ENCODE data around the gene FMNL2. TPM values are rescaled to one million over a fixed set of nuclear protein-coding genes. Genes with fewer than 3 reads are reported as not detected.

The FMNL2 gene
- total RNA-seq, 2 experiments from 2014 or later, result 2.5 to 2.7 TPM

DNA sequence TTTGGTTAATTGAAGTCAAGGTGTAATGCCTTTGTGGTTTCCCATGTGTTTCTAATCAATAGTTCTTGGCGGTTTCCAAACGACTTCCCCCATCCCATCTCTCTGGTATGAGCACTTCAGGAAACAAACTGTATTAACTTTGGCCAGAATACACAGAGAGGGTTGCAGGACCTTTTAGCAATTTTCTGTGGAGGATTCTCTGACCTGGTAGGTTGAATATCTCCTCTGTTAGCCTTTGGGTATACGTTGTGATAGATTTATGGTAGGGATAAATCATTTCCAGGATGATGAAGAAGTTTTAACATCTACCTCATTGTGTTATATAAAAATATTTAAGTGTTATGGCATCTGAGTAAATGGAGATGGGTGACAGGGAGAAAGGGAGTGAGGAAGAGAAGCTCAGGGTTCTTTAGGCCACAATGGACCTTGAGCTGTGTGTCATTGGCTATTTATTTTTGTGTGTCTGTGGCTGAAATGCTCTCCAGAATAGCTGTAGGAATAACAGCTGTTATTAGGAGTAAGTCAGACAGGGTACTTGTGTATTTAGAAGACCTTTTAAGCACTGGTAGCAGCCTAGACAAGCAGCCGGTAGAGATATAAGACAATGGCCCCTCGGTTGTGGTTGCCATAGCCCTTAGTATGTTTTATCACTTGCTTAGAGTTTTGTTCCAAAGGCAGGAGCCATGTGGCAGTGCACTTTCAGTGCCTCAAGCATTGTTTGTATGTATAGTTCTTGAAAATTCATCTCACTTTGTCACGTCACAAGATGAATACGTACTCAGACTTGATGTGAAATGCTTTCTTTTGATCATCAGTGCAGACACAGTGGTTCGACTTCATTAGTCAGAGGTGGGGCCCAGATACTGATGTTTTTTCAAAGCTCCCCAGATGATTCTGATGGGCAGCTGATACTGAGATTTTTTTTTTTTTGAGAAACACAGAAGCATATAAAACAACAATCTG lies 91.1 kb downstream of the FMNL2 start:
- Mint-ChIP-seq H3K27ac (no peak overlapping the region), H3K9me3 (no peaks in the 10 kb centered on the region), H3K27me3 (ENCODE audit: low read depth) (peaks cover 7% of the 10 kb centered on the region), H3K4me1 (ENCODE audit: low read depth) (peaks cover 8% of the 10 kb centered on the region), H3K4me3 (no peak overlapping the region), H3K36me3 (ENCODE audit: low read depth) (no peaks in the 10 kb centered on the region)
- intact Hi-C loops (cut with micrococcal nuclease), result no loop called here
- CTCF ChIA-PET, result no interaction called here
- DNase-seq, result no peak

DNA sequence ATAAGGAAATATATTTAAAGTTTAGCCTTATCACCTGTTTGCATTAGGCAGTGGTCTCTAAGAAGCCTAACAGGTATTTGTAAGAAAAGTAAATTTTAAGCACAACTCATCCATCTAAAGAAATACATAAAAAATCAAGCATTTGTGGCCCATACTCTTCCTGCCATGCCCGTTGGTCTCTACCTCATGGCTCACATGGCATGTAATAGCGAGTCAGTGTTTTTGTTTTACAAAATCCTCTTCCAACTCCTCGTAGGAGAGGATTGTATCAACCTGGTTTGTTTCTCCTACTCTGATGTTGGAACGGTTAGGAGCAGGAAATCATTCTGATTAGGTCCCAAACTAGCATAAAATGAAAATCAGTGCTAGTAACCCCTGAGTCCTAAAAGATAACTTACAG lies 91.8 kb downstream of the FMNL2 start:
- no peak overlapping the region for H3K27ac Mint-ChIP-seq
- H3K9me3 Mint-ChIP-seq, result no peaks in the 10 kb centered on the region
- CTCF ChIA-PET, result no interaction called here
- H3K36me3 Mint-ChIP-seq (ENCODE audit: low read depth), result no peaks in the 10 kb centered on the region
- intact Hi-C loops (cut with micrococcal nuclease), result no loop called here
- H3K4me3 Mint-ChIP-seq, result no peak overlapping the region
- no peak for DNase-seq
- H3K4me1 Mint-ChIP-seq (ENCODE audit: low read depth), result peaks cover 1% of the 10 kb centered on the region
- H3K27me3 Mint-ChIP-seq (ENCODE audit: low read depth), result peaks cover 7% of the 10 kb centered on the region

GRCh38 chr2:152427902-152428301 lies 92.9 kb downstream of the FMNL2 start:
- DNase-seq, result no peak
- Mint-ChIP-seq H3K4me1 (ENCODE audit: low read depth) (no peaks in the 10 kb centered on the region), H3K9me3 (no peaks in the 10 kb centered on the region), H3K27ac (no peak overlapping the region), H3K27me3 (ENCODE audit: low read depth) (peaks cover 7% of the 10 kb centered on the region), H3K4me3 (no peak overlapping the region), H3K36me3 (ENCODE audit: low read depth) (no peaks in the 10 kb centered on the region)
- intact Hi-C loops (cut with micrococcal nuclease), result no loop called here
- CTCF ChIA-PET, result no interaction called here

- DNase-seq, result no peak
- Mint-ChIP-seq H3K36me3 (ENCODE audit: low read depth) (no peaks in the 10 kb centered on the region), H3K27me3 (ENCODE audit: low read depth) (peaks cover 7% of the 10 kb centered on the region), H3K4me3 (no peak overlapping the region), H3K27ac (no peak overlapping the region), H3K4me1 (ENCODE audit: low read depth) (no peaks in the 10 kb centered on the region), H3K9me3 (no peaks in the 10 kb centered on the region)
- intact Hi-C loops (cut with micrococcal nuclease), result no loop called here
- CTCF ChIA-PET, result interaction anchor here (0.7 kb wide), 1 partner anchor 157 kb away, joined by 3 read pairs; no protein-coding TSS in a partner anchor
These were observed 94.0 kb downstream of the FMNL2 start for GRCh38 chr2:152428800-152429582.

DNA sequence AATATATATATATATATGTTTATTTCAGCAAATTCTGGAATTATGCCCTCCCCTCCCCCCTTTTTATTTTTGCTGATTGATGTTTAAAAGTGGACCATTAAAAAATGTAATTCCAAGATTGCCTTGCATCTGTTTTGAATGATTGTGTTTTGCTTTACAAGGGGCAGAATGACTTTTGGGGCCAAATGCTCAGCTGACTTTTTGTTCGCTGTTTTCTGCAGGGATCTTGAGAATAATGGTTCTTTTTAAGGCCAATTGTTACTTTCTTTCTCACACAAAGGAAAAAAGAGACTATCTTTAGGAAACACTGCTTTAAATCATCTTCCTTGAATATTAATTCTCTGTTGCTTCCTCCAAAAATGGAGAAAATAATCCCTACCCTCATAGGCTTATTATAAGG lies 95.9 kb downstream of the FMNL2 start:
- H3K9me3 Mint-ChIP-seq, result no peaks in the 10 kb centered on the region
- H3K27me3 Mint-ChIP-seq (ENCODE audit: low read depth), result peaks cover 7% of the 10 kb centered on the region
- no peak for DNase-seq
- H3K27ac Mint-ChIP-seq, result no peak overlapping the region
- CTCF ChIA-PET, result interaction anchor here (0.6 kb wide), 1 partner anchor 758 kb away, joined by 3 read pairs; no protein-coding TSS in a partner anchor
- no peaks in the 10 kb centered on the region for H3K4me1 Mint-ChIP-seq (ENCODE audit: low read depth)
- no peak overlapping the region for H3K4me3 Mint-ChIP-seq
- intact Hi-C loops (cut with micrococcal nuclease), result no loop called here
- no peaks in the 10 kb centered on the region for H3K36me3 Mint-ChIP-seq (ENCODE audit: low read depth)

DNA sequence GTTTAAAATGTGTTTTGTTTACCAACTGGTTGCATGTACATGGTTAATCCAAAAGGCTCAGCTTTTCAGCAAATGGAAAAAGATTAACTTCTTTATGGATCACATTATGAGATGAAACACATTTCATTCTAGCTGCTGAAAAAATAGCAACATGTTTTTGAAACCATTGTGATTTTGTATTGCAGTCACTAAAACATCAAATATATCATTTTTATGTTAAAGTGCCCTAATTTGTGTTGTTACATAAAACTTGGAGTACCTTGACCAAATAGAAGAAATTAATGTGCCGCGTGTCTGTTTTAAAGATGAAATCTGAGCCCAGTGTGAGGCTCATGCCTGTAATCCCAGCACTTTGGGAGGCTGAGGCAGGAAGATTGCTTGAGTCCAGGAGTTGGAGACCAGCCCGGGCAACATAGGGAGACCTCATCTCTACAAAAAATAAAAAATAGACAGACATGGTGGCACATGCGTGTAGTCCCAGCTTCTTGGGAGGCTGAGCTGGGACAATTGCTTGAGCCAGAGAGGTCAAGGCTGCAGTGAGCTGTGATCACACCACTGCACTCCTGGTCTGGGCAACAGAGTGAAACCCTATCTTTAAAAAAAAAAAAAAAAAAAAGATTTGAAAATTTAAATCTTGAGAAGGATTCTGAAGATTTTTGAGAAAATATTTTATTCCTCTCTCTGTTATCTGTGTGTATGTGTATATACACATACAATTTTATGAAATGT lies 96.6 kb downstream of the FMNL2 start:
- Mint-ChIP-seq H3K27me3 (ENCODE audit: low read depth) (peaks cover 7% of the 10 kb centered on the region), H3K27ac (no peak overlapping the region), H3K4me1 (ENCODE audit: low read depth) (no peaks in the 10 kb centered on the region), H3K9me3 (no peaks in the 10 kb centered on the region), H3K4me3 (no peak overlapping the region), H3K36me3 (ENCODE audit: low read depth) (no peaks in the 10 kb centered on the region)
- intact Hi-C loops (cut with micrococcal nuclease), result no loop called here
- CTCF ChIA-PET, result interaction anchor here (0.6 kb wide), 2 partner anchors 215 to 758 kb away, joined by 3 to 5 read pairs; no protein-coding TSS in a partner anchor
- DNase-seq, result no peak

DNA sequence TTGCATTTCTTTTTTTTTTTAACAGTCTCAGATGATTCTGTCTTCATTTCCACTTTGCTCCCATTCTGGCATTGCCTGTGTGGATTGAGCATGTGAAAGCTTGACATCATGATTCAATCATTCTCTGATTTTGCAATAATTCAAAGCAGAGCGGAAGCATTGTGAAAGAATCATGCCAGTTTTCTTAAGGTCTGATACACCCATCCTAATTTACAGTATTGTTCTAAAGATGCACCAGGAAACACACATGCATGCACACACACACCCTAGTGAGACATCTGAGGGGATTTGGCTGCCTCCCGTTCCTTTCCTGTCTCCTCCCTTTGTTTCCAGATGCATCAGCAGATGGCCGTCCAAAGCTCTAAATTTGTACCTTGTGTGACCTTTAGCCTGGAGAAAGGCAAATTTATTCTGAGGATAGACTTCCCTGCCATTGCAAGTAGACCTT lies 97.3 kb downstream of the FMNL2 start:
- H3K36me3 Mint-ChIP-seq (ENCODE audit: low read depth), result no peaks in the 10 kb centered on the region
- H3K9me3 Mint-ChIP-seq, result no peaks in the 10 kb centered on the region
- no peaks in the 10 kb centered on the region for H3K4me1 Mint-ChIP-seq (ENCODE audit: low read depth)
- no peak overlapping the region for H3K4me3 Mint-ChIP-seq
- DNase-seq, result no peak
- intact Hi-C loops (cut with micrococcal nuclease), result no loop called here
- peaks cover 7% of the 10 kb centered on the region for H3K27me3 Mint-ChIP-seq (ENCODE audit: low read depth)
- no peak overlapping the region for H3K27ac Mint-ChIP-seq
- CTCF ChIA-PET, result no interaction called here

DNA sequence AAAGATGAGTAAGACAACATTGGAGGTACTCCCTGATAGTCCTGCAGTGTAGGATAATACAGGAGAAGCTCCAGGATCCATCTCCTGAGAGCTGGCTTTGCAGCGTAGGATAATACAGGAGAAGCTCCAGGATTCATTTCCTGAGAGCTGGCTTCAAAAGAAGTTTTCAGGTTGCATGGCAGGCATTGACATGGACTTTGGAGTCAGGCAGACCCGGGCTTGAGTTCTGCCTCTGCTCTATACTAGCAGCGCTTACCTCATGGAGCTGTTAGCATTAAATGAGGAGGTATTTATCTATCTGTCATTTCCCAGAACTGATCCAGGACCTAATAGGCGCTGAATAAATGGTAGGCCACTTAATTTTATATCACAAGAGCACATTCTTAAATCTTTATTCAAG lies 97.8 kb downstream of the FMNL2 start:
- no peaks in the 10 kb centered on the region for H3K9me3 Mint-ChIP-seq
- H3K36me3 Mint-ChIP-seq (ENCODE audit: low read depth), result no peaks in the 10 kb centered on the region
- CTCF ChIA-PET, result no interaction called here
- no peak for DNase-seq
- no peak overlapping the region for H3K27ac Mint-ChIP-seq
- H3K4me3 Mint-ChIP-seq, result no peak overlapping the region
- peaks cover 10% of the 10 kb centered on the region for H3K27me3 Mint-ChIP-seq (ENCODE audit: low read depth)
- intact Hi-C loops (cut with micrococcal nuclease), result no loop called here
- H3K4me1 Mint-ChIP-seq (ENCODE audit: low read depth), result no peaks in the 10 kb centered on the region

DNA sequence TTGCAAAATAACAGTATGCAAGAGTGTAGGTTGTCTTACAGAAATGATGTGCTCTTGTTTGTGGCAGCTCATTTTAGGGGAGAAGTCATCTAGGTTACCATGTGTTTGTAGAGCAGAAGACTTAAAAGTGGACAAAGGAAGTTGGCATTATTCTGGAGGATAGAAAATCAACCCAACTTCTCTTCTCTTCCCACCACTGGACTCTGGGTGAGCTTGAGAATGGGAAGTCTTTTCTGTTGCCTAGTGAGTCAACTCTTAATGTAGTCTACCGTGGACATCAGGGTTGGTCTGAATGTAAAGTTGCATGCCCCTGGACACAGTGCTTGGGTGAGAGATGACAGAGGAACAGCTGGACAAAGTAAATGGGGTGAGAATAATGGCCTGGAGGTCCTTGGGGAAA lies 98.3 kb downstream of the FMNL2 start:
- no peaks in the 10 kb centered on the region for H3K36me3 Mint-ChIP-seq (ENCODE audit: low read depth)
- peaks cover 10% of the 10 kb centered on the region for H3K27me3 Mint-ChIP-seq (ENCODE audit: low read depth)
- DNase-seq, result no peak
- CTCF ChIA-PET, result interaction anchor here (0.6 kb wide), 1 partner anchor 391 kb away, joined by 3 read pairs; no protein-coding TSS in a partner anchor
- H3K4me1 Mint-ChIP-seq (ENCODE audit: low read depth), result no peaks in the 10 kb centered on the region
- no peak overlapping the region for H3K27ac Mint-ChIP-seq
- H3K9me3 Mint-ChIP-seq, result no peaks in the 10 kb centered on the region
- no peak overlapping the region for H3K4me3 Mint-ChIP-seq
- intact Hi-C loops (cut with micrococcal nuclease), result no loop called here

- H3K27me3 Mint-ChIP-seq (ENCODE audit: low read depth), result peaks cover 7% of the 10 kb centered on the region
- no peak for DNase-seq
- H3K36me3 Mint-ChIP-seq (ENCODE audit: low read depth), result no peaks in the 10 kb centered on the region
- intact Hi-C loops (cut with micrococcal nuclease), result no loop called here
- no peaks in the 10 kb centered on the region for H3K4me1 Mint-ChIP-seq (ENCODE audit: low read depth)
- H3K27ac Mint-ChIP-seq, result no peak overlapping the region
- CTCF ChIA-PET, result interaction anchor here (0.6 kb wide), 1 partner anchor 391 kb away, joined by 3 read pairs; no protein-coding TSS in a partner anchor
- no peaks in the 10 kb centered on the region for H3K9me3 Mint-ChIP-seq
- no peak overlapping the region for H3K4me3 Mint-ChIP-seq
These were observed 98.8 kb downstream of the FMNL2 start for GRCh38 chr2:152433791-152434190.

- DNase-seq, result no peak
- Mint-ChIP-seq H3K27ac (no peak overlapping the region), H3K4me1 (ENCODE audit: low read depth) (no peaks in the 10 kb centered on the region), H3K27me3 (ENCODE audit: low read depth) (peaks cover 8% of the 10 kb centered on the region), H3K9me3 (no peaks in the 10 kb centered on the region), H3K4me3 (no peak overlapping the region), H3K36me3 (ENCODE audit: low read depth) (no peaks in the 10 kb centered on the region)
- intact Hi-C loops (cut with micrococcal nuclease), result no loop called here
- CTCF ChIA-PET, result interaction anchor here (0.6 kb wide), 1 partner anchor 148 kb away, joined by 3 read pairs; no protein-coding TSS in a partner anchor
These were observed 99.6 kb downstream of the FMNL2 start for GRCh38 chr2:152434395-152435182.

Data from activated naive CD4-positive, alpha-beta T cell treated with anti-CD3 and anti-CD28 coated beads for 36 hours (primary cell).